Endothelial cell of umbilical vein (primary cell): ENCODE results near the gene CKS1B. TPM values are rescaled to one million over a fixed set of nuclear protein-coding genes. Genes with fewer than 3 reads are reported as not detected.

Source experiments
- BruUV-seq: library from RNA; stranded (reverse); fragments of 400-500 nt; replicated peaks from 2 replicates; lab custom pipeline; 2021; lab: Mats Ljungman, UMichigan
- CTCF ChIA-PET: fragments of 300-600, 350-600 bp; sonication (Branson Sonifier 250); formaldehyde crosslinking; loops from one replicate; lab custom pipeline; 2021; ENCODE audit warnings: antibody characterized with exemption, inconsistent platforms; lab: Charles Lee
- POLR2A ChIA-PET: fragments of 300-600, 350-600 bp; sonication (Branson Sonifier 250); formaldehyde crosslinking; loops from one replicate; lab custom pipeline; 2021; ENCODE audit warnings: antibody characterized with exemption, inconsistent platforms; lab: Charles Lee
- DNase-seq: peaks from one replicate; pipeline ENCODE4 v3.0.0-alpha.2; 2011; ENCODE audit warnings: low read depth, low spot score
- FAIRE-seq: peaks from 2 replicates; lab custom pipeline; 2011; peaks lifted over from hg19 to GRCh38; lab: Jason Lieb, UNC
- H2AFZ ChIP-seq: 2 replicates; pipeline ENCODE4 v1.6.0; 2012; ENCODE audit warnings: low read depth, low read length, control low read depth, inconsistent platforms
- H3K27ac ChIP-seq: 2 replicates; pipeline ENCODE4 v1.5.1; 2011; ENCODE audit warnings: low read depth, mild to moderate bottlenecking, control low read depth, low read length, moderate library complexity; ENCODE audit not compliant: insufficient read depth
- H3K27me3 ChIP-seq, 2 experiments: 2 replicates each; pipeline versions ENCODE4 v1.6.0 to v1.6.1; 2011; ENCODE audit warnings: low read length in 2 of 2, mixed read lengths in 1 of 2; ENCODE audit not compliant: control insufficient read depth in 2 of 2, insufficient read depth in 2 of 2
- H3K36me3 ChIP-seq, 2 experiments: 2 replicates in 1 of 2; 3 replicates in 1 of 2; pipeline ENCODE4 v1.5.1; 2011; ENCODE audit warnings: low read length in 2 of 2, mild to moderate bottlenecking in 1 of 2, moderate library complexity in 1 of 2; ENCODE audit not compliant: control insufficient read depth in 2 of 2, insufficient read depth in 2 of 2; ENCODE audit errors: extremely low read depth in 1 of 2
- H3K4me1 ChIP-seq: 3 replicates; pipeline ENCODE4 v1.5.1; 2011; ENCODE audit warnings: mild to moderate bottlenecking, low read length; ENCODE audit not compliant: control insufficient read depth, insufficient read depth; ENCODE audit errors: extremely low read depth
- H3K4me2 ChIP-seq: 2 replicates; pipeline ENCODE4 v1.6.1; 2011; ENCODE audit warnings: low read length, control low read depth, mixed read lengths; ENCODE audit not compliant: insufficient read depth
- H3K4me3 ChIP-seq, 3 experiments: fragments of 200-600 bp in 1 of 3; sonication (generic), shearing (Covaris generic) in 1 of 3; replicated peaks in 1 of 3; 2 replicates each; pipeline ENCODE4 v1.5.1; 2011 to 2016; ENCODE audit warnings: control low read depth in 3 of 3, low read length in 3 of 3, mild to moderate bottlenecking in 2 of 3, inconsistent platforms in 1 of 3, low read depth in 1 of 3, moderate library complexity in 1 of 3; ENCODE audit not compliant: insufficient read depth in 1 of 3
- H3K79me2 ChIP-seq: 2 replicates; pipeline ENCODE4 v1.6.0; 2012; ENCODE audit warnings: low read length, inconsistent platforms; ENCODE audit not compliant: control insufficient read depth, insufficient read depth
- H3K9ac ChIP-seq: replicated peaks from 2 replicates; pipeline ENCODE3; 2011; ENCODE audit warnings: low read length, control low read depth; ENCODE audit not compliant: insufficient read depth; ENCODE audit errors: extremely low read depth
- H3K9me1 ChIP-seq: replicated peaks from 3 replicates; pipeline ENCODE4 v1.6.0; 2011; ENCODE audit warnings: mild to moderate bottlenecking, low read length; ENCODE audit not compliant: control insufficient read depth, insufficient read depth; ENCODE audit errors: extremely low read depth
- H3K9me3 ChIP-seq: replicated peaks from 2 replicates; pipeline ENCODE4 v1.5.1; 2012; ENCODE audit warnings: low read length, inconsistent platforms; ENCODE audit not compliant: control insufficient read depth, insufficient read depth
- H4K20me1 ChIP-seq: replicated peaks from 2 replicates; pipeline ENCODE3; 2011; ENCODE audit warnings: mild to moderate bottlenecking, low read length; ENCODE audit not compliant: control insufficient read depth, insufficient read depth; ENCODE audit errors: extremely low read depth
- EZH2 ChIP-seq: IDR thresholded peaks from 2 replicates; pipeline ENCODE4 v1.6.1; 2012; ENCODE audit warnings: borderline replicate concordance, low read depth, mild to moderate bottlenecking, moderate library complexity, low read length, inconsistent platforms; ENCODE audit not compliant: severe bottlenecking
- FOS ChIP-seq: IDR thresholded peaks from 2 replicates; pipeline ENCODE4 v1.6.1; 2011; ENCODE audit warnings: mild to moderate bottlenecking, low read length, moderate library complexity, borderline replicate concordance; ENCODE audit not compliant: insufficient read depth
- GATA2 ChIP-seq: IDR thresholded peaks from 2 replicates; pipeline ENCODE4 v1.7.0; 2011; ENCODE audit warnings: low read depth, mild to moderate bottlenecking, moderate library complexity, mixed read lengths, low read length; ENCODE audit not compliant: insufficient read length, insufficient read depth
- JUN ChIP-seq: IDR thresholded peaks from 2 replicates; pipeline ENCODE4 v1.6.1; 2011; ENCODE audit warnings: borderline replicate concordance, low read depth; ENCODE audit not compliant: insufficient read length, insufficient read depth
- MYC ChIP-seq: IDR thresholded peaks from one replicate; pipeline ENCODE4 v1.6.1; 2011; ENCODE audit warnings: mild to moderate bottlenecking, low read depth, low read length
- POLR2AphosphoS5 ChIP-seq: IDR thresholded peaks from 2 replicates; pipeline ENCODE4 v1.6.1; 2012; ENCODE audit warnings: low read depth, mild to moderate bottlenecking, control low read depth, low read length, moderate library complexity; ENCODE audit not compliant: insufficient read depth
- dilution Hi-C: fragments of 300-500 bp; cut with MboI; formaldehyde crosslinking; loops from one replicate; pipeline ENCODE4 v1.15.0; 2019; ENCODE audit warnings: low sequenced_read_pairs; ENCODE audit not compliant: extremely low pct_ligation_motif_present
- intact Hi-C: fragments of 100-400 bp; cut with micrococcal nuclease; formaldehyde crosslinking; loops from one replicate; pipeline ENCODE4 v1.10.0; 2022
- polyA plus RNA-seq, 4 experiments: library from polyadenylated mRNA; depleted of rRNA in 3 of 4; stranded (reverse) in 3 of 4; unstranded in 1 of 4; fragments of >200 nt; gene quantifications; 2 replicates each; pipeline versions ENCODE4 v1.2.1 to v1.2.3, GENCODE V29; 2011 to 2012; ENCODE audit warnings: missing spikeins in 1 of 4
- total RNA-seq: library from RNA; stranded (reverse); gene quantifications from 2 replicates; pipeline ENCODE4 v1.2.3, GENCODE V29; 2021
- TF ChIP-seq, protein P1 (sequence below): IDR thresholded peaks from 2 replicates; pipeline ENCODE4 v1.6.1; 2011; ENCODE audit not compliant: insufficient read depth, insufficient read length
- TF ChIP-seq, protein P2 (sequence below), 2 donors: IDR thresholded peaks; 1 replicate in 1 of 2; 2 replicates in 1 of 2; pipeline ENCODE4 v1.5.1; 2011; ENCODE audit warnings: low read length in 2 of 2, mild to moderate bottlenecking in 2 of 2, moderate library complexity in 2 of 2, control low read depth in 1 of 2, inconsistent platforms in 1 of 2, low read depth in 1 of 2; ENCODE audit not compliant: insufficient read depth in 1 of 2; ENCODE audit errors: extremely low read depth in 1 of 2

Gene CKS1B
- total and polyA plus RNA-seq, 2 donors (not counting 3 experiments of a cell fraction or from before 2014, with no cell fraction given) = 126 to 280 TPM

DNA sequence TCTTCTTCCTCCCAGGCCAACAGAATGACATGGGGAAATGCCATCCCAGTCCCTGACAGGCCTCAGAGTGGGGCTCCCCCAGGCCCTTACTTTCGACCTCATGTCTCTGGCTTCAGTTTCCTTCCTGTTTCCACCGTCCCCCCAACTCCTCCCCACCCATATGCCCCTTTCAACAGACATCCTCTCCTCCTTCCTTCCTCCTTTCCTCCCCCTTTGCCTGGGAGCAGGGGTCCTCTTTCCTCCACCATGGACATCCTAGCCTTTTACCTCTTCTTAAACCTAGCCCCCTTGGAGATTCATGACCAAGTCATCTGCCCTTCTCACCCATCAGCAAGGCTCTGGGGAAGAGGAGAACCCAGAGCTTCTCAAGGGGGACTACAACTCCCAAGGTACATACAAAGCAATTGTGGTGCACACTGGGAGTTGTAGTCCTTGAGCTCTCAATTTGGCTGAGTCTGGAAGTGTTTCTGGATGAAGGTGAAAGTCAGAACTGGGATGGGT is 32.2 kb downstream of the CKS1B start:
- intact Hi-C loops (no loop called here), dilution Hi-C loops (no loop called here)
- Histone ChIP-seq H3K4me3 (no peak overlapping the region), H3K9ac (no peak overlapping the region), H3K36me3 (no peaks in the 10 kb centered on the region), H3K27ac (no peak overlapping the region), H3K4me1 (peaks cover 12% of the 10 kb centered on the region), H4K20me1 (no peaks in the 10 kb centered on the region), H3K4me2 (no peak overlapping the region), H3K9me1 (no peaks in the 10 kb centered on the region), H2AFZ (no peak overlapping the region), H3K79me2 (peaks cover 16% of the 10 kb centered on the region), H3K27me3 (no peaks in the 10 kb centered on the region), H3K9me3 (no peaks in the 10 kb centered on the region)
- FAIRE-seq (peak; percentile 68), DNase-seq (no peak)
- ChIA-PET CTCF (interaction anchor here (0.6 to 4.3 kb wide), 5 partner anchors 8 to 79 kb away, joined by 3 to 40 read pairs (median 3); no protein-coding TSS in a partner anchor), POLR2A (interaction anchor here (0.6 kb wide), 1 partner anchor 398 kb away, joined by 3 read pairs; no protein-coding TSS in a partner anchor)
- TF ChIP-seq FOS (no peak), JUN (no peak), MYC (no peak), GATA2 (no peak), EZH2 (no peak), POLR2AphosphoS5 (no peak)
- TF ChIP-seq, protein P1, sequence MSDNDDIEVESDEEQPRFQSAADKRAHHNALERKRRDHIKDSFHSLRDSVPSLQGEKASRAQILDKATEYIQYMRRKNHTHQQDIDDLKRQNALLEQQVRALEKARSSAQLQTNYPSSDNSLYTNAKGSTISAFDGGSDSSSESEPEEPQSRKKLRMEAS = no peak
- TF ChIP-seq, protein P2, sequence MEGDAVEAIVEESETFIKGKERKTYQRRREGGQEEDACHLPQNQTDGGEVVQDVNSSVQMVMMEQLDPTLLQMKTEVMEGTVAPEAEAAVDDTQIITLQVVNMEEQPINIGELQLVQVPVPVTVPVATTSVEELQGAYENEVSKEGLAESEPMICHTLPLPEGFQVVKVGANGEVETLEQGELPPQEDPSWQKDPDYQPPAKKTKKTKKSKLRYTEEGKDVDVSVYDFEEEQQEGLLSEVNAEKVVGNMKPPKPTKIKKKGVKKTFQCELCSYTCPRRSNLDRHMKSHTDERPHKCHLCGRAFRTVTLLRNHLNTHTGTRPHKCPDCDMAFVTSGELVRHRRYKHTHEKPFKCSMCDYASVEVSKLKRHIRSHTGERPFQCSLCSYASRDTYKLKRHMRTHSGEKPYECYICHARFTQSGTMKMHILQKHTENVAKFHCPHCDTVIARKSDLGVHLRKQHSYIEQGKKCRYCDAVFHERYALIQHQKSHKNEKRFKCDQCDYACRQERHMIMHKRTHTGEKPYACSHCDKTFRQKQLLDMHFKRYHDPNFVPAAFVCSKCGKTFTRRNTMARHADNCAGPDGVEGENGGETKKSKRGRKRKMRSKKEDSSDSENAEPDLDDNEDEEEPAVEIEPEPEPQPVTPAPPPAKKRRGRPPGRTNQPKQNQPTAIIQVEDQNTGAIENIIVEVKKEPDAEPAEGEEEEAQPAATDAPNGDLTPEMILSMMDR (IDR thresholded peaks at IDR 0.05; ENCODE audit: extremely low read depth in 1 of 2, insufficient read depth in 1 of 2, low read depth in 1 of 2, low read length in 2 of 2) = no peak
- BruUV-seq = no TSS peak
